HepG2 (cell line): ENCODE measurements around the gene ELOVL7.

Source experiments
- BHLHE40 ChIP-seq: IDR thresholded peaks from 2 replicates; pipeline ENCODE4 v1.6.1; 2011; ENCODE audit warnings: low read length, improper control_type of control experiment
- ZNF354B ChIP-seq: sonication (generic); formaldehyde crosslinking; IDR thresholded peaks from 2 replicates; pipeline ENCODE4 v1.8.0; 2022; ENCODE audit warnings: mild to moderate bottlenecking, missing genetic modification reagents
- ZNF644 ChIP-seq: IDR thresholded peaks from 2 replicates; pipeline ENCODE4 v1.6.1; 2016; ENCODE audit warnings: low read depth

DNA sequence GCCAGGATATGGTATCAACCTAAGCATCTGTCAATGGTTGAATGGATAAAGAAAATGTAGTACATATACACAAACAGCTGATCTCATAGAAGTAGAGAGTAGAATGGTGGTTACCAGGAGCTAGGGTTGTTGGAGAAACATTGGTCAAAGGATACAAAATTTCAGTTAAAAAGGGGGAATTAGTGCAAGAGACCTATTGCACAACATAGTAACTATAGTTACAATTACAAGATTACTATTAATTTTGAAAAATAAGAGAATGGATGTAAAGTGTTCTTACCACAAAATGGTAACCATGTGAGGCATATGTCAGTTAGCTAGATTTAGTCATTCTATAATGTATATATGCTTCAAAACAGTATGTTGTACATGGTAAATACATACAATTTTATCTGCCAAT, 28.8 kb upstream of the ELOVL7 start:
- TF ChIP-seq BHLHE40 = no peak
- TF ChIP-seq ZNF644 (CRISPR knock-in tag) = no peak
- TF ChIP-seq ZNF354B = no peak
